GM21367 (cell line): Measurements from ENCODE around the gene DISP1.

Source experiments
- ATAC-seq: cut with Tn5 transposase; IDR thresholded peaks from one replicate; pipeline ENCODE4 v1.9.1; 2021; ENCODE audit not compliant: unreplicated experiment

Gene DISP1, protein sequence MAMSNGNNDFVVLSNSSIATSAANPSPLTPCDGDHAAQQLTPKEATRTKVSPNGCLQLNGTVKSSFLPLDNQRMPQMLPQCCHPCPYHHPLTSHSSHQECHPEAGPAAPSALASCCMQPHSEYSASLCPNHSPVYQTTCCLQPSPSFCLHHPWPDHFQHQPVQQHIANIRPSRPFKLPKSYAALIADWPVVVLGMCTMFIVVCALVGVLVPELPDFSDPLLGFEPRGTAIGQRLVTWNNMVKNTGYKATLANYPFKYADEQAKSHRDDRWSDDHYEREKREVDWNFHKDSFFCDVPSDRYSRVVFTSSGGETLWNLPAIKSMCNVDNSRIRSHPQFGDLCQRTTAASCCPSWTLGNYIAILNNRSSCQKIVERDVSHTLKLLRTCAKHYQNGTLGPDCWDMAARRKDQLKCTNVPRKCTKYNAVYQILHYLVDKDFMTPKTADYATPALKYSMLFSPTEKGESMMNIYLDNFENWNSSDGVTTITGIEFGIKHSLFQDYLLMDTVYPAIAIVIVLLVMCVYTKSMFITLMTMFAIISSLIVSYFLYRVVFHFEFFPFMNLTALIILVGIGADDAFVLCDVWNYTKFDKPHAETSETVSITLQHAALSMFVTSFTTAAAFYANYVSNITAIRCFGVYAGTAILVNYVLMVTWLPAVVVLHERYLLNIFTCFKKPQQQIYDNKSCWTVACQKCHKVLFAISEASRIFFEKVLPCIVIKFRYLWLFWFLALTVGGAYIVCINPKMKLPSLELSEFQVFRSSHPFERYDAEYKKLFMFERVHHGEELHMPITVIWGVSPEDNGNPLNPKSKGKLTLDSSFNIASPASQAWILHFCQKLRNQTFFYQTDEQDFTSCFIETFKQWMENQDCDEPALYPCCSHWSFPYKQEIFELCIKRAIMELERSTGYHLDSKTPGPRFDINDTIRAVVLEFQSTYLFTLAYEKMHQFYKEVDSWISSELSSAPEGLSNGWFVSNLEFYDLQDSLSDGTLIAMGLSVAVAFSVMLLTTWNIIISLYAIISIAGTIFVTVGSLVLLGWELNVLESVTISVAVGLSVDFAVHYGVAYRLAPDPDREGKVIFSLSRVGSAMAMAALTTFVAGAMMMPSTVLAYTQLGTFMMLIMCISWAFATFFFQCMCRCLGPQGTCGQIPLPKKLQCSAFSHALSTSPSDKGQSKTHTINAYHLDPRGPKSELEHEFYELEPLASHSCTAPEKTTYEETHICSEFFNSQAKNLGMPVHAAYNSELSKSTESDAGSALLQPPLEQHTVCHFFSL (N-terminal part only)

DNA sequence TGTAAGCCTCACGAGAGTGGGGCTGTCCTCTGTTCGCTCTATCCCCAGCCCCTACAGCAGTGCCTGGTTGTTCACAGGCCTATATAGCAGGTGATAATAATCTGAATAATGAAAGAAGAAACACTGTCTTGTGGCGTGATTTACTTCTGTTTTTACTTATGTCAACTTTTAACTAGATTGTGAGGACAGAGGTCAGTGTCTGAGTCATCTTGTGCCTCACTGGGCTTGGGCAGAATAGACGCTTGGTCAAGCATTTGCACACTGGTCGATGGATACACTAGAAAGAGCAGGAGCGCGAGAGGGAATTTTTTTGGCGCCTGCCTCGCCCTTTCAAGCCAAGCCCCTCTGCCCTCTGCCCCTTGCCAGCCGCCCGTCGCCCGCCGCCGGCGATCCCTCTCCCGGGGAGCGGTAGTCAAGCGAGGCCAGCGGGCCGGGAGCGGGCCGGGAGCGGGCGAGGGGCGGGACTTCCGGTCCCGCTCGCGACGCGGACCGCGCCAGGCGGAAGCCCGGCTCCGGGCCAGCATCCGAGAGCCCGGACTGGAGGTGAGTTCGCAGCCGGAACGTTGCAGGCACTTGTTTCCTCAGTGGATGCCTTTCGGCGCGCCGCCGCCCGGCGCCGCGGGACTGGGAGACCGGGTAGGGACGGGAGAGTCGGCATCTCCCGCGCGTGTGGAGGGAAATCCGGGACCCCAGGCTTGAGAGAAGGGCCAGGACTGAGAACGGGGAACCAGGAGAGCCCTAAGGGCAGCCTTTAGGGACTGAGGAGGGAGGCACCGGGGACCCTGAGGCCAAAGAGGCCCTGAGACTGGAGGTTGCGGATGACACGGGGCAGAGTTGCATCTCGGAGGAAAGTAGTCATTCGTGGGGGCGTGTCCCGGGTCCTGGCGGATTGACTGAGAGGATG is at the start of gene DISP1:
Gene DISP1, plus strand, starts transcription at position 504 of the 904 bp plus-strand sequence. CDS start 127,785 bp downstream, outside the sequence.
- peak; percentile 88 for ATAC-seq

DNA sequence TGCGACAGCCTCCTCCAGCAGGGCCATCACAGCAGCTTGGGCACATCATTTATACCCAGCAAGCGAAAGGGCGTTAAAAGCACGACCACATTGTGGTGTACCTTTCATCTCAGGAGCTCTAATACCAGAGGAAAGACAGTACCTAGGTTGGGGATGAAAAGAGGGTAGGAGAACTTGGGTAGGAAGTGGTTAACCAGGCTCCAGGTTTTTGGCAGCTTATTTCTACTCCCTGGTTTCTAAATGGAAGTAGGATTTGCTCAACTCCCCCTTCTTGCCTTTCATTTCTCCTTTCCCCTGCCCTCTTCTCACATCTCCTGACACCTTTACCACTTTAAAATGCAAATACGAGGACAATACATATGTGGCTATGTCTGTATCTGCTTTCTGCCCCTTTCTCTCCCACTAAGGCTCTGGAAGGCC is 47.7 kb upstream of the DISP1 start:
- no peak for ATAC-seq

DNA sequence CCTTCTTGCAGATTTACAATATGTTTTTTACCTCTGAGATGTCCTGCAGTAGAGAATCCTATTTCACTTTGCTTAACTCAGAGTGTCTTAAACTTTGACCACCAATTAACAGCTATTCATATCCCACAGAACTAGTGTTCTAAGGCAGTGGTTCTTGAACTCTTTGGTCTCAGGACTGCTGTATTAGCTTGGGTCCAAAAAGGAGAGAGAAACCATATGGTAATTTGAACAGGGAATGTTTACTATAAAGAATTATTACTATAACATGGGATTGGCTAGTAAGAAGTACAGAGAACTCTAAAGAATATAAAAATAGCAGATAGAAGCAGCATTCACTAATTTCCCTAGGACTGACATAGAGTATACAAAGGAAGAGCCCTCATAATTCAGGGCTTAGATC is 46.2 kb upstream of the DISP1 start:
- ATAC-seq = no peak

DNA sequence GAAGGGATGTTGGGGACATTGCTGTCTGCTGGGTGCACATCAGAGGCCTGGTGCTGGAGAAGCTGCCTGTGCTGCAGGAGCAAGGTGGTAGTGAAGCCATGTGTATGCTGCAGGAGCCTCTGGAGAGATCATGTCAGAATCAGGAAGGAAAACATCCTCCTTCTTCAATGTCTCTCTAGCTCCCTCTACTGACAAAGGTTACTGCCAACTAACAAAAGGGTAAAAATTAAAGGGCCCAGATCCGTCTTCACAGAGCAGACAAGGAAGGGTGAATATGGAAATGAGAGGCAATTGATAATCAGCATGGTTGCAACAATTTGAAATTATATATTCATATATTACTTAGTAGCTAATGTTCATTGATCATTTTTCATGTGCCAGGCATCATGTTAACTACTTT is 45.7 kb upstream of the DISP1 start:
- ATAC-seq = no peak

DNA sequence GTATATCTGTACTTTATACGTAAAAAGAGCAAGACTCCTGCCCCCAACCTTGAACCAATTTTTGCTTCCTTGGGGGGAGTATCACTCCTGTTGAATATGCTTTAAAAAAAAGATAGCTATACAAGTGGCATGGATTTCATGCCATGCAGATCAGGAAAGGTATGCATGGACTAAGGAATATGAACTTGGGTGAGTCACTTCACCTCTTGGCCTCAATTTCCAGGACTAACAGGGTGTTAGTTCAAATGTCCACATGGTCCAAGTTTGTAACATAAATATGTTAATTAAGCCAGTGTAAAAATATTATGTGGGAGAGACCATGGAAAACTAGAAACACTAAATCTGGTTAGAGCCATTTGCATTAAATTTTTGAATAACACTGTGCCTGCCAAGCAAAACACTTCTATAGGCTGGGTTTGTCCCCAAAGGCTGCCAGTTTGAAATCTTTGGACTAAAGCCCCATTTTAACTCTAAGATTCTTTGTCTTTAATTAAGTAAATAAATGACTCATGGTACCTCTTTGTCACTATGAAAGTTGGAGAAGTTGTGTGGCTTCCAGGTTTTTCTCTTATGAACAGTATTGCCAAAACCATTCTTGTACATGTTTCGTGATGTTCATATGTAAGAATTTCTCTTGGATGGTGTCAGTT is 44.7 kb upstream of the DISP1 start:
- ATAC-seq = no peak

DNA sequence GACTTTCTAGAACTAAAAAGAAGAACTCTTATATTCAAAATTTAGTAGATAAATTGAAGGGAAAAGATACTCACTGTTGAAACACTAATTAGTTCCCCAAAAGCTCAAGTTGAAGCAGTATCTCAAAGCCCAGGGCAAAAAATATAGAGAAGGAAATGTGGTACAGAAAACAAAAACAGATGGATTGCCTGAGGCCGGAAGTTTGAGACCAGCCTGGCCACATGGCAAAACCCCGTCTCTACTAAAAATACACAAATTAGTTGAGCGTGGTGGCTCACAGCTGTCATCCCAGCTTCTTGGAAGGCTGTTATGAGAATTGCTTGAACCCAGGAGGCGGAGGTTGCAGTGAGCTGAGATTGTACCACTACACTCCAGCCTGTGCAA is 41.9 kb upstream of the DISP1 start:
- ATAC-seq = peak; percentile 78

DNA sequence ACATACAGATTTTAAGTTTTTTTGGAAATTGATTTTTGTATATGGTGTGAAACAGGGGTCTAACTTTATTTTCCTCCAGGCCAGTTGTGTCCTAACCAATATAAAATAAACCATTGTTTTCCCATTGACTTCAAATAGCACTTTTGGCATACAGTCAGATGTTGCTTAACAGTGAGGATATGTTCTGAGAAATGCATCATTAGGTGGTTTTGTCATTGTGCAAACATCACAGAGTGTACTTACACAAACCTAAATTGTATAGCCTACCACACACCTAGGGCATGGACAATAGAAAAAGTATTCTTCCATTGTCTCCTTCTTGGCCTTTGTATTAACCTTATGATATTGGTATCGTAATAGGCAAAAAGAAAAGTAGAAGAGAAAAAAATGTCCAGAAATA is 37.4 kb upstream of the DISP1 start:
- no peak for ATAC-seq

DNA sequence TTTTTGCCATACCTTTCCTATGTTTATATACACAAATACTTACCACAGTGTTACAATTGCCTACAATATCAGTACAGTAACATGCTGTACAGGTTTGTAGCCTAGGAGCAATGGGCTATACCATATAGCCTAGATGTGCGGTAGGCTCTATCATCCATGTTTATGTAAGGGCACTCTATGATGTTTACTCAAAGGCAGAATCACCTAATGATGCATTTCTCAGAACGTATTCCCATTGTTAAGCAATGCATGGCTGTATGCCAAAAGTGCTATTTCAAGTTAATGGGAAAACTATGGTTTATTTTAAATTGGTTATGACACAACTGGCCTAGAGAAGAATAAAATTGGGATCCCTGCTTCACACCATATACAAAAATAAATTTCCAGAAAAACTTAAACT is 36.9 kb upstream of the DISP1 start:
- no peak for ATAC-seq

DNA sequence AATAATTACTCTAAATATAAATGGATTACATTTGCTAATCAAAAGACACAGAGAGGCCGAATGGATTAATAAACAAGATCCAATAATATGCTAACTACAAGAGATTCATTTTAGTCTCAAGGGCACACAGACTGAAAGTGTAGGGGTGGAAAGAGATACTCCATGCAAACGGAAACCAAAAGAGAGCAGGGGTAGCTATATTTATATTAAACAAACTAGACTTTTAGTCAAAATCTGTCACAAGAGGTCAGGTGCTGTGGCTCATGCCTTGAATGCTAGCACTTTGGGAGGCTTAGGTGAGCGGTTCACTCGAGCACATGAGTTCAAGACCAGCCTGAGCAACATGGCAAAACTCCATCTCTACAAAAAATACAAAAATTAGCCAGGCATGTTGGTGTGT is 33.6 kb upstream of the DISP1 start:
- ATAC-seq = no peak

DNA sequence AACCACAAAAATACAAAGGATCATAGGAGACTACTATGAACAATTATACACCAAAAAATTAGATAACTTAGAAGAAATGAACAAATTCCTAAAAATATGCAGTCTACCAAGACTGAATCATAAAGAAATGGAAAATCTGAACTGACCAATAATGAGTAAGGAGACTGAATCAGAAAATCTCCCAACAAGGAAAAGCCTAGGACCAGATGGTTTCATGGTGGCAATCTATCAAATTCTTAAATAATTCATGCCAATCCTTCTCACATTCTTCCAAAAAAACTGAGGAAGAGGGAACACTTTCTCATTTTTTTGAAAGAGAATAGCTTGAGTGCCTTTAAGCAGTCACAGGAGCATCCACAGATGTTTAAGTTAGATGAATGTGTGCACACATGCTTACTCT is 31.8 kb upstream of the DISP1 start:
- ATAC-seq = no peak

DNA sequence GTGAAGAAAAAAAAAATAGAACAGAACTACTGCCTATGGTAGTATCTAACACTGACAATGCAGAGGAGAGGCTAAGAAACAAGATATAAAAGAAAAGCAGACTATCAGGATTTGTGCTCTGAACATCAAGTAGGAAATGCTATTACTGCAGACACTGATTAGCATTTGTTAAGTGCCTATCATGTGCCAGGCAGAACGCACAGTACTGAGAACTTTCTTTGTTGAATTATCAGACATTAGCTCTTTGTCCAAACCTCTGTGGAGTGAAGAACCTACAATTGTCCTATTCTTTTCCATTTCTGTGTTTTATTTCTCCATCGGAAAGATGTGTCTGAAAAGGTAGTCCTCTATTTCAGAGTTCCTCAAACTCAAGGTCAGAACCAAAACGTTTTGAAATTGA is 30.5 kb upstream of the DISP1 start:
- no peak for ATAC-seq

DNA sequence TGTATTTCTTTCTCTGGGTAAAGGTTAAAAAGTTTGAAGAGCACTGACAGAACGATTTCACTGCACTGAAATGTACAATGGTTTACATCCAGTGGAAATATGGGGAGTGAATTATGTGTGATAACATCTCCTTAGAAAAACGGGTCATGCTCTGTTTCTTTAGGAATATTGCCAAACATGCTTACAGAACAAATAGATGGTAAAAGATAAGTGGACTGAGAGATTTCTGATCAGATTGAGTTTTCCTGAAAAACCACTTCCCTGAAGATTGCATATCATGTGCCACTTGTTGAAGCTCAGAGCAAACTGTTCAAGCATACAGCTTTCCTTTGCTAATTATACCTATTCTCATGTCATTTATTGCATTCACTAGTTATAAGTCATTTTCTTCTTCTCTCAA is 29.9 kb upstream of the DISP1 start:
- ATAC-seq = no peak

DNA sequence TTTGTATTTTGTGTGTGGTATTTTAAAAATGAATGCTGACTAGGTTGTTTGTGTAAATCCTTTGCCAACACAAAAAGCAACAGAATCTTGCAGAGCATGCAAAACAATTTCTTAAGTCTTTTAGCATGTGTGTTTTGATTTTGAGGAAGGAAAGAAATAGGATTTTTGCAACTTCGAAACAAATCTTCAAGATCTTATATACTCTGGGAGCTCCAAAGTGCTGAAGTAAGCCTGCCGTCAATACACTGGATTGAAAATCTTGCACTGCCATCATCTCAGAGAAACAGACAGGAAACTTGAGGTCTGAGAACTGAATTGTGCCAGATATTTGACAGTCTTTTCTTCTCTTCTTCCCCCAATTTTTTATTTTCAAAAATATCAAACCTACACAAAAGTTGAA is 29.3 kb upstream of the DISP1 start:
- ATAC-seq = no peak

DNA sequence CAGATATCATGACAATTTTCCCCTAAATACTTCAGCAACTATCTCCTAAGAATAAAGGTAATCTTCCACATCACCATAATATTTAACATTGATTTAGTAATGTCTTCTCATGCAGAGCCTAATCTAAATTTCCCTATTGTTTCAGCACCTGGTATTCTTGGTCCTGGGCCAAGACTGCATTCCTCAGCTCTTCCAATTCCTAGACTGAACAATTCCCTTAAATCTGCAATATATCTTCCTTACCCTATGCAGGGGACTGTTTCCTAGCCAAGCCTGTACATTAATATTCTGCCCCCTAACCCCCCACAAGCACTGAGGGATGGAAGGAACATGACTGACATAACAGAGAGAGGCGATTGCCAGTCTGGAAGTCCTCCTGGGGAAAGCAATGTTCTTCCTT is 28.7 kb upstream of the DISP1 start:
- no peak for ATAC-seq

DNA sequence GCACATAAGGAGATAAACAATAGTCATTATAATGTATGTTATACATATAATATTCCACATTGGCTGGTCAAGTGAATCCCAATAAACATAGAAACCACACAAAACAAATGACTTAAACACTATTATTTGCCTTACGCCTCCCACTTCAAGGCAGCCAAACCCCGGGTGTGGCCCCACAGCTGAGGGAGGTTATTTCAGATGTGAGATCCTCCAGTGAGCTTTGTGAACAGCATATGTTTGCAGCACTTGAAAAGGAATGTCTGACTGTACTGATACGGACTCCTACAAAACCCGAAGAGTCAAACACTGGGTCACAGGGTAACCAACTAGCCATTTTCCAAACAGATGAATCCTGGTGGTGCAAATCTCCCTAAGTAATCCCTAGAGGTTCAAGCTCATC is 27.1 kb upstream of the DISP1 start:
- no peak for ATAC-seq

DNA sequence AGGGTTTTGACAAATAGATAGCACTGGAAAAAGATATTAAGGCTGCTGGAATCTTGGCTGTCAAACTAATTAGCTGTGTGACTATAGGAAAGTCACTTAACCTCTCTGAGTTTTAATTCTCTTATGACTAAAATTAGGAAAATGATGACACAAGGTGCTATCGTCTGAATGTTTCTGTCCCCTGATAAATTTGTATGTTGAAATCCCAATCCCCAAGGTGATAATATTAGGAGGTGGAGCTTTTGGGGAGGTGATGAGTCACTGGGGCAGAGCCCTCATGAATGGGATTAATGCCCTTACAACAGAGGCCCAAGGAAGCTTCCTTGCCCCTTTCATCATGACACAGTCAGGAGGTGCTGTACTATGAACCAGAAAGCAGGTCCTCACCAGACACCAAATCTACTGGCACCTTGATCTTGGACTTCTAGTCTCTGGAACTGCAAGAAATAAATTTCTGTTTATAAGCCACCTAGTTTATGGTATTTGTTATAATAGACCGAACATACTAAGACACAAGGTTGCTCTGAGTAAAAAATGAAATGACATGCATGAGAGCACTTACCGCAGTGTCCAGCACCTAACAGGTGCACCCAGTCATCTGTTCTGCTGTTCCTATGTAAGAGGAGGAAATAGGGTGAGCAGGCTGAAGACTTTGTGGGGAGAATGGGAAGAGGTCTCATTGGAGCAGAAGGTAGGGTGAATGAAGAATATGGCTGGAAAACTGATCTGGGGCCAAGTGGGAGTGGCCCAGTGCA is 26.3 kb upstream of the DISP1 start:
- peak; percentile 79 for ATAC-seq

DNA sequence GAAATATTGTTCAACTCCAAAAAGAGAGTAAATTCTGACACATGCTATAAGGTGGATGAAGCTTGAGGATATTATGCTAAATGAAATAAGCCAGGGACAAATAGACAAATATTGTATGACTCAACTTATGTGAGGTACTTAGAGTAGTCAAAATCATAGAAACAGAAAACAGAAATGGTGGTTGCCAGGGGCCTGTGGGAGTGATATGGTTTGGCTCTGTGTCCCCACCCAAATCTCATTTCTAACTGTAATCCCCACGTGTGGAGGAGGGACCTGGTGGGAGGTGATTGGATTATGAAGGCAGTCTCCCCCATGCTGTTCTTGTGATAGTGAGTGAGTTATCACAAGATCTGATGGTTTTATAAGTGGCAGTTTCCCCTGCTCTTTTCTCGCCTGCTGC is 24.7 kb upstream of the DISP1 start:
- no peak for ATAC-seq

DNA sequence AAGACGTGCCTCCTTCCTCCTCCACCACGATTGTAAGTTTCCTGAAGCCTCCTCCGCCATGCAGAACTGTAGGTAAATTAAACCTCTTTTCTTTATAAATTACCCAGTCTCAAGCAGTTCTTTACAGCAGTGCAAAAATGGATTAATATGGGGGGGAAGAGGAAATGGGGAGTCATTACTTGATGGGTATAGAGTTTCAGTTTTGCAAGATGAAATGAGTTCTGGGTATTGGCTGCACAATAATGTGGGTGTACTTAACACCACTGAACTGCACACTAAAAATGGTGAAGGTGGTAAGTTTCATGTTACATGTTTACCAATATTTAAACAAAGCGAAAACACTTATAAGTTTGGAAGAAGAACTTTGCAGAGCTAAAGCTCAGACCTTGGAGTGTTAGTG is 24.3 kb upstream of the DISP1 start:
- no peak for ATAC-seq
